ENCODE data around the gene CAPZA2. TPM values are rescaled to one million over a fixed set of nuclear protein-coding genes. Genes with fewer than 3 reads are reported as not detected.

Gene CAPZA2
- total and polyA plus RNA-seq, 2 experiments from 2014 or later, result 49.1 to 106 TPM

DNA sequence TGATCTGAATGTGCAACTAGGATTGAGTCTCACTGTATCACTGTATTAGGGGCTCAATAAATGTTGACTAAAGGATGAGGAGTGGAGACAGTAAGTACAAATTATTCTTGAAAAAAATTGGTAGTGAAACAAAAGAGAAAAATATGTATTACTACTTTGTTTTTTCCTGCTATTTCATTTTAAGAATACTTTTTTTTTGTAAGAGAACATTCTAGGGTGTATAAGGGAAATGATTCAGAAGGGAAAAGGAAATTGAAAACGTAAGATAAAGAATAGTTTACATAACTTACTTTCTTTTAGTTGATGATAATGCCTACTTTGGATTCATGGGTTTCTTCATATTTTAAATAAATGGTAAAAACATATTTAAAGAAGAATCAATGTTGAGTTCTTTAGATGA lies 9.6 kb downstream of the CAPZA2 start:
- H3K4me1 Mint-ChIP-seq, result peaks cover 23% of the 10 kb centered on the region
- Histone ChIP-seq H3K27ac (ENCODE audit: low read depth) (0 out of 2 replicates have a peak overlapping the region, but pooled peaks have one; percentile 4), H3K36me3 (ENCODE audit: insufficient read depth) (no peaks in the 10 kb centered on the region), H3K27me3 (ENCODE audit: insufficient read depth) (no peaks in the 10 kb centered on the region), H3K4me3 (no peak overlapping the region), H2AFZ (no peak overlapping the region), H3K9me2 (ENCODE audit: insufficient read depth) (no peaks in the 10 kb centered on the region), H3K79me2 (replicated peaks; ENCODE audit: insufficient read depth) (peaks cover 100% of the 10 kb centered on the region), H3K4me1 (ENCODE audit: insufficient read depth) (peaks cover 21% of the 10 kb centered on the region), H4K20me1 (replicated peaks; ENCODE audit: insufficient read depth) (peaks cover 70% of the 10 kb centered on the region), H3F3A (replicated peaks; ENCODE audit: low read depth) (no peaks in the 10 kb centered on the region), H3K4me2 (no peak overlapping the region)
- DNase-seq (ENCODE audit: low spot score) (no peak), ATAC-seq (no peak)
- H3K27me3 Mint-ChIP-seq (ENCODE audit: insufficient read depth, low read depth, poor library complexity), result peaks cover 1% of the 10 kb centered on the region
- H3K9me3 Mint-ChIP-seq, result no peaks in the 10 kb centered on the region
- H3K27ac Mint-ChIP-seq, result 0 out of 2 replicates have a peak overlapping the region, but pooled peaks have one; percentile 22
- no peak overlapping the region for H3K4me3 Mint-ChIP-seq
- peaks cover 12% of the 10 kb centered on the region; the same call in 2 of the 3 replicates for H3K36me3 Mint-ChIP-seq (ENCODE audit: low read depth)
- TF ChIP-seq NANOG (IDR thresholded peaks at IDR 0.05; ENCODE audit: borderline replicate concordance), result no peak
- TF ChIP-seq, protein P1, sequence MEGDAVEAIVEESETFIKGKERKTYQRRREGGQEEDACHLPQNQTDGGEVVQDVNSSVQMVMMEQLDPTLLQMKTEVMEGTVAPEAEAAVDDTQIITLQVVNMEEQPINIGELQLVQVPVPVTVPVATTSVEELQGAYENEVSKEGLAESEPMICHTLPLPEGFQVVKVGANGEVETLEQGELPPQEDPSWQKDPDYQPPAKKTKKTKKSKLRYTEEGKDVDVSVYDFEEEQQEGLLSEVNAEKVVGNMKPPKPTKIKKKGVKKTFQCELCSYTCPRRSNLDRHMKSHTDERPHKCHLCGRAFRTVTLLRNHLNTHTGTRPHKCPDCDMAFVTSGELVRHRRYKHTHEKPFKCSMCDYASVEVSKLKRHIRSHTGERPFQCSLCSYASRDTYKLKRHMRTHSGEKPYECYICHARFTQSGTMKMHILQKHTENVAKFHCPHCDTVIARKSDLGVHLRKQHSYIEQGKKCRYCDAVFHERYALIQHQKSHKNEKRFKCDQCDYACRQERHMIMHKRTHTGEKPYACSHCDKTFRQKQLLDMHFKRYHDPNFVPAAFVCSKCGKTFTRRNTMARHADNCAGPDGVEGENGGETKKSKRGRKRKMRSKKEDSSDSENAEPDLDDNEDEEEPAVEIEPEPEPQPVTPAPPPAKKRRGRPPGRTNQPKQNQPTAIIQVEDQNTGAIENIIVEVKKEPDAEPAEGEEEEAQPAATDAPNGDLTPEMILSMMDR (conservative IDR thresholded peaks at IDR 0.05; ENCODE audit: low read depth in 2 of 2), result no peak
- TF ChIP-seq EZH2phosphoT487 (IDR thresholded peaks at IDR 0.05; ENCODE audit: unreplicated experiment), result no peak
- TF ChIP-seq STAT1 (IDR thresholded peaks at IDR 0.05; ENCODE audit: unreplicated experiment), result no peak
- no peak for TF ChIP-seq ETS1 (IDR thresholded peaks at IDR 0.05)
- no peak for TF ChIP-seq JUNB (IDR thresholded peaks at IDR 0.05; ENCODE audit: unreplicated experiment)
- TF ChIP-seq ZNF462 (CRISPR knock-in tag; IDR thresholded peaks at IDR 0.05), result no peak
- TF ChIP-seq POLR2AphosphoS5 (IDR thresholded peaks at IDR 0.05; ENCODE audit: low read depth), result no peak
- no peak for TF ChIP-seq CREB1 (CRISPR knock-in tag; IDR thresholded peaks at IDR 0.05; ENCODE audit: low read depth)
- no peak for TF ChIP-seq EZH2 (IDR thresholded peaks at IDR 0.05; ENCODE audit: low read depth, unreplicated experiment)
- no peak for TF ChIP-seq REST (IDR thresholded peaks at IDR 0.05; ENCODE audit: unreplicated experiment)
- TF ChIP-seq ZNF331 (CRISPR knock-in tag; IDR thresholded peaks at IDR 0.05; ENCODE audit: low read depth), result no peak
- TF ChIP-seq ZNF114 (CRISPR knock-in tag; IDR thresholded peaks at IDR 0.05), result no peak

All from GM23338 (cell line).